SK-N-MC (cell line): ENCODE measurements around the gene YKT6.

Source experiments
- EZH2 ChIP-seq: fragments of 200-600 bp; sonication (generic); IDR thresholded peaks from one replicate; pipeline ENCODE4 v1.6.1; 2017; ENCODE audit warnings: antibody characterized with exemption
- FOXP2 ChIP-seq: optimal IDR thresholded peaks from 2 replicates; pipeline ENCODE3; 2011; ENCODE audit warnings: mild to moderate bottlenecking, moderate library complexity; ENCODE audit not compliant: insufficient read depth; ENCODE audit errors: extremely low read length, control extremely low read depth
- POLR2AphosphoS5 ChIP-seq: IDR thresholded peaks from 2 replicates; pipeline ENCODE4 v1.6.1; 2012; ENCODE audit warnings: mild to moderate bottlenecking, low read depth, low read length, borderline replicate concordance

DNA sequence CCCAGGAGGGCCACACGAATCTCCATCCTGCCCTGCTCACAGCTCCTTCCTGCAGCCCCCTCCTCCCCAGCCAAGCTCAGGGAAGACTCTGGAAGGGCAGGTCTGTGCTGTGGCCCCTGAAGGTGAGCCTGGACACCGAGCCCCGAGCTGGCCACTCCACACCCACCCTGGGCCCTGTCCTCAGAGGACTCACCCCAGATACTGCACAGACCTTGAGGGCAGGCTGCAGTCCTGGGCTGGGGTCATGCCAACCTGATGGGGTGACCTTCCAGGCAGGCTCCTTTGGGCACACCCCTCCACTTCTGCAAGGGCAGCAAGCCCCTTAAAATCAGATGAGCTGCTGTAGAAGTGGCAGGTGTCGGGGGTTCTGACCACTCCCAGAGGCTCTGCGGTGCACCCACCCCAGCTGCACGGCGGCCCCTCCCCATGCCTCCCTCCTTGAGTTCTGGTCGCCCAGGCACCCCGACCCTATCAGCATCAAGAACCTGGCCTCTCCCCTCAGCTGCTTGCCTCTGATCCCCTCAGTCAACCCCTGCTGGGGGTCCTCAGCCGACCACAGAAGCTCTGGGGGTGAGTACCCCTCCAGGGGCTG lies 24.3 kb downstream of the YKT6 start:
- TF ChIP-seq POLR2AphosphoS5 (no peak), EZH2 (no peak), FOXP2 (no peak)
